ENCODE data around the gene GALNT17.

The GALNT17 gene

GRCh38 chr7:71470326-71470725, 338.4 kb downstream of the GALNT17 start:
- Histone ChIP-seq H3K27me3 (ENCODE audit: insufficient read depth, low read length, poor library complexity, severe bottlenecking) (no peaks in the 10 kb centered on the region), H3K9me3 (ENCODE audit: insufficient read depth, low read depth, low read length) (peaks cover 5% of the 10 kb centered on the region; the same call in 1 of the 2 replicates), H3K4me1 (ENCODE audit: insufficient read depth, low read length, poor library complexity, severe bottlenecking) (no peaks in the 10 kb centered on the region), H3K4me2 (ENCODE audit: low read depth, low read length, poor library complexity, severe bottlenecking) (no peak overlapping the region), H4K20me1 (ENCODE audit: insufficient read depth, low read length, poor library complexity, severe bottlenecking) (no peaks in the 10 kb centered on the region), H3K4me3 (ENCODE audit: low read length, poor library complexity, severe bottlenecking) (no peak overlapping the region), H2AFZ (ENCODE audit: low read length) (no peak overlapping the region), H3K9me2 (replicated peaks; ENCODE audit: low read depth, low read length) (no peaks in the 10 kb centered on the region), H3F3A (ENCODE audit: low read depth) (no peaks in the 10 kb centered on the region), H3K36me3 (ENCODE audit: insufficient read depth, low read length) (no peaks in the 10 kb centered on the region), H3K9ac (ENCODE audit: low read depth, low read length, poor library complexity, severe bottlenecking) (no peak overlapping the region), H3K79me2 (ENCODE audit: insufficient read depth, low read length) (no peaks in the 10 kb centered on the region)
- no peak for TF ChIP-seq CTCF (conservative IDR thresholded peaks at IDR 0.05; ENCODE audit: low read length)

GRCh38 chr7:71470830-71471229, 338.9 kb downstream of the GALNT17 start:
- Histone ChIP-seq H3K9me3 (ENCODE audit: insufficient read depth, low read depth, low read length) (peaks cover 5% of the 10 kb centered on the region; the same call in 1 of the 2 replicates), H3K79me2 (ENCODE audit: insufficient read depth, low read length) (no peaks in the 10 kb centered on the region), H3K4me3 (ENCODE audit: low read length, poor library complexity, severe bottlenecking) (no peak overlapping the region), H3K4me1 (ENCODE audit: insufficient read depth, low read length, poor library complexity, severe bottlenecking) (no peaks in the 10 kb centered on the region), H3K27me3 (ENCODE audit: insufficient read depth, low read length, poor library complexity, severe bottlenecking) (no peaks in the 10 kb centered on the region), H3K36me3 (ENCODE audit: insufficient read depth, low read length) (no peaks in the 10 kb centered on the region), H3K9me2 (replicated peaks; ENCODE audit: low read depth, low read length) (no peaks in the 10 kb centered on the region), H4K20me1 (ENCODE audit: insufficient read depth, low read length, poor library complexity, severe bottlenecking) (no peaks in the 10 kb centered on the region), H3F3A (ENCODE audit: low read depth) (no peaks in the 10 kb centered on the region), H2AFZ (ENCODE audit: low read length) (no peak overlapping the region), H3K9ac (ENCODE audit: low read depth, low read length, poor library complexity, severe bottlenecking) (no peak overlapping the region), H3K4me2 (ENCODE audit: low read depth, low read length, poor library complexity, severe bottlenecking) (no peak overlapping the region)
- TF ChIP-seq CTCF (conservative IDR thresholded peaks at IDR 0.05; ENCODE audit: low read length) (no peak), EZH2phosphoT487 (IDR thresholded peaks at IDR 0.05; ENCODE audit: borderline replicate concordance) (no peak)

DNA sequence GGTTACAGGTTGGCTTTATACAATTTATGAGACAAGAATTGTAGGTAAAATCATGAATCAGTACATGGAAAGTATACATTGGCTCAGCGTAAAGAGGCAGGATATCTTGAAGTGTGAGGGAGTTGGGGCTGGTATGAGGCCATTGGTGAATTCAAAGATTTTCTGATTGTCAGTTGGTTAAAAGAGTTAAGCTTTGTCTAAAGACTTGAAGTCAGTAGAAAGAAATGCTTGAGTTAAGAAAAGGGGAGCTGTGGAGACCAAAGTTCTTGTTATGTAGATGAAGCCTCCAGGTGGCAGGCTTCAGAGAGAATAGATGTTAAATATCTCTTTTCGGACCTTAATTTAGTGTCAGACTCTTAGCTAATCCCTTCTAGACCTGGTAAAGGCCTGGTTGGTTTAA, 341.0 kb downstream of the GALNT17 start:
- Histone ChIP-seq H3K36me3 (ENCODE audit: insufficient read depth, low read length) (no peaks in the 10 kb centered on the region), H3K4me2 (ENCODE audit: low read depth, low read length, poor library complexity, severe bottlenecking) (no peak overlapping the region), H2AFZ (ENCODE audit: low read length) (no peak overlapping the region), H4K20me1 (ENCODE audit: insufficient read depth, low read length, poor library complexity, severe bottlenecking) (no peaks in the 10 kb centered on the region), H3K4me3 (ENCODE audit: low read length, poor library complexity, severe bottlenecking) (no peak overlapping the region), H3K9me2 (replicated peaks; ENCODE audit: low read depth, low read length) (no peaks in the 10 kb centered on the region), H3K9ac (ENCODE audit: low read depth, low read length, poor library complexity, severe bottlenecking) (no peak overlapping the region), H3F3A (ENCODE audit: low read depth) (no peaks in the 10 kb centered on the region), H3K27me3 (ENCODE audit: insufficient read depth, low read length, poor library complexity, severe bottlenecking) (no peaks in the 10 kb centered on the region), H3K79me2 (ENCODE audit: insufficient read depth, low read length) (no peaks in the 10 kb centered on the region), H3K4me1 (ENCODE audit: insufficient read depth, low read length, poor library complexity, severe bottlenecking) (no peaks in the 10 kb centered on the region), H3K9me3 (ENCODE audit: insufficient read depth, low read depth, low read length) (peaks cover 5% of the 10 kb centered on the region; the same call in 1 of the 2 replicates)
- no peak for TF ChIP-seq EZH2phosphoT487 (IDR thresholded peaks at IDR 0.05; ENCODE audit: borderline replicate concordance)
- no peak for TF ChIP-seq CTCF (conservative IDR thresholded peaks at IDR 0.05; ENCODE audit: low read length)

Data from Loucy (cell line).